Measurements from ENCODE around the gene EI24.

Gene EI24

DNA sequence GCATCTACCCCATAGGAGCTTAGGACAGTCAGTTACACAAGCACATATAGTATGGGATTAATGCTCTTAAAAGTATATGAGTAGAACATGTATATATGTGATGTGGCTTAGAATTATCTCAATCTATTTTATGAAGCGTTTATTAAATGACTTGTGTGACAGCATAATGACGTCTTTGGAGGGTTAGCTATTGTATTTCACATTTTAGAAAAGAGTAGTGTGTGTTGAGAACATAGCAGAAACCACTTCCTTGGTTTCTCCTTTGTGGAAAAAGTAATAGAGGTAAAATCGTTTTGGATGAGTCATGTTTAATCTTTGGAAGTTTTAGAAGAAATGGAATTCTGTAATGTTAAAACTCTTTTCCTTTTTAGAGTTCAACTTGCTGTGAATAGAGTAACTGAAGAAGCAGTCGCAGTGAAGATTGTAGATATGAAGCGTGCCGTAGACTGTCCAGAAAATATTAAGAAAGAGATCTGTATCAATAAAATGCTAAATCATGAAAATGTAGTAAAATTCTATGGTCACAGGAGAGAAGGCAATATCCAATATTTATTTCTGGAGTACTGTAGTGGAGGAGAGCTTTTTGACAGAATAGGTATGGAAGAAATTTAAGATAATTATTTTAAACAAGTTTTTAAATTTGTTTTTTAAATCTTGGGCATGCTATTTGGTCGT is 58.1 kb downstream of the EI24 start:
- no peak for DNase-seq (ENCODE audit: low read depth)

Measured in fibroblast of the conjunctiva (primary cell).